Endometrial microvascular endothelial cells (primary cell): ENCODE measurements around the gene HINFP. TPM values are rescaled to one million over a fixed set of nuclear protein-coding genes. Genes with fewer than 3 reads are reported as not detected.
"Not testable (repeated sequence)": the region's sequence is repeated elsewhere in the genome, so short reads cannot be mapped to it uniquely, and the experiment has no call there.

Experiments used
- in situ Hi-C: cut with HindIII; loops from 2 replicates; pipeline ENCODE4 v1.10.0; 2017; ENCODE audit warnings: low sequenced_read_pairs, low pct_unique_long_range_greater_than_20kb; ENCODE audit errors: inconsistent ontology term
- total RNA-seq: library from RNA; depleted of rRNA; stranded (reverse); fragments of >200 nt; gene quantifications from one replicate; pipeline ENCODE4 v1.2.3, GENCODE V29; 2015; ENCODE audit errors: inconsistent ontology term

HINFP gene
- total RNA-seq, 1 donor from 2014 or later: 11.4 TPM

DNA sequence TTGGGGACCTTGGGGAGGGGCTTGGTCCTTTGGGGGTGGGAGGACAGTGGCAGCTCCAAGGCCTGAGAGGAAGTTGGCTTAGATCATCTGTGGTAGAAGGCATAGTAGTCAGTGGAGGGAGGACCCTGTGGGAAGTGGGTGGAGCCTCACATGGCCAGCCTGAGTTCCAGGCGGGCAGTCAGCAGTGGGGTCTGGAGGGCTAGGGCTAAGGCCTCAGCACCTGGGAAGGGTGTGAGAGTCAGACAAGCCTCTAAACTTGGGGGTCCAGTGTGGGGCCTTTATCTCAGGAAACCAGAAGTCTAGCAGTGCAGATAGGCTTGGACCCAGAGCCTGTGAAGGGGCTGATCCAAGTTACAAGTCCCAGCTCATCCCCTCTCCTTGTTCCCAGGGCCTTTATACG, 51.1 kb downstream of the HINFP start:
- in situ Hi-C loops: no loop called here

DNA sequence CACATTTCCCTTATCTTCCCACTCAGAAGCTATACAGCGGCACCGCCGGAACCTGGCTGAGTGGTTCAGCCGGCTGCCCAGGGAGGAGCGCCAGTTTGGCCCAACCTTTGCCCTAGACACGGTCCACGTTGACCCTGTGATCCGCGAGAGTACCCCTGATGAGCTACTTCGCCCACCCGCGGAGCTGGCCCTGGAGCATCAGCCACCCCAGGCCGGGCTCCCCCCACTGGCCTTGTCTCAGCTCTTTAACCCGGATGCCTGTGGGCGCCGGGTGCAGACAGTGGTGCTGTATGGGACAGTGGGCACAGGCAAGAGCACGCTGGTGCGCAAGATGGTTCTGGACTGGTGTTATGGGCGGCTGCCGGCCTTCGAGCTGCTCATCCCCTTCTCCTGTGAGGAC, 52.1 kb downstream of the HINFP start:
- in situ Hi-C loops: no loop called here

DNA sequence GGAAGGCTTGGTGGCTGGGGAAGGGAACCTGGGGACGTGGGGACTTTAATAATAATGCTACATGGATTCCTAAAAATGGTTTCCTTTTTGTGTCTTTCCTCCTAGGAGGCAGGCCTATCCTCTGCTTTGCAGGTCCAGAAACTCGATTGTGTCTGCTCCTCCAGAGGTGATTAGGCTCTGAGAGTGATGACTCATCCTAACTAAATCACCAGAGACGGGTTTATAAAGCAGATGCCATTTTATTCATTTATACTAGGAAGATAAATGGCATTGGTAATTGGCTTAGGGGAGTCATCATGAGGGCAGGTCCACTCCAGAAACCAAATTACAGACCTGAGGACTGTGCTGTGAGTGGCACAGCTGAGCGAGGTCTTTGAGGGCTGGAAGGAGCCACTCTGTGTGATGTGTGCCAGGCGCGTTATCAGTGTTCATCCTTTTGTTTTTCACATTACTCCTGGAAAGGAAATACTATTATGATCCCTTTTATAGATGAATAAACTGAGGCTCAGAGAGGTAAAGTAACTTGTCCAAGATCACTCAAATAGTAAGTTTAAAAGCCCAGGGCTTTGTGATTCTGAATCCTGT, 54.2 kb downstream of the HINFP start:
- in situ Hi-C loops: no loop called here

DNA sequence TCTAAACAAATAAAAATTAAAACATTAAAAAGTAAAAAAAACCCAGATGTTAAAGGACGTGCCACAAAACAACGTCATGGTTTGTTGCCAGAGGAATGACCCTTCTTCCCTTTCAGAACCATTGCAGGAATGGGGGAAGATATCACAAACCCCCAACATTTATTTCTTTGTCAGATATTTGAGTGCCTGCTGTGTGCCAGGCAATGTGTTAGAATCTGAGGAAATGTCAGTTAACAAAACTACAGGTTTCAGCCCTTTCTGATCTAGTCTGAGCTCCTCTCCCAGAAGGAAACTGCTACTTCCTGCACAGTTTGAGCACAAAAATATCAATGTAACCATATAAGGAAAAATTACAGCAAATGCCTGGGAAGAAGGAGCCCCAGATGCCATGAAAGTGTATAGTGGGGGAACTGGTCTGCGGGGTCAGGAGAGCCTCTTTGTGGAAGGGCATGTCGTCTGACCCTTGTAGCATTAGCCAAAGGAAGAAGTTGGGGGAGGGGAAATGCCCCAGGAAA, 56.8 kb downstream of the HINFP start:
- in situ Hi-C loops: no loop called here

DNA sequence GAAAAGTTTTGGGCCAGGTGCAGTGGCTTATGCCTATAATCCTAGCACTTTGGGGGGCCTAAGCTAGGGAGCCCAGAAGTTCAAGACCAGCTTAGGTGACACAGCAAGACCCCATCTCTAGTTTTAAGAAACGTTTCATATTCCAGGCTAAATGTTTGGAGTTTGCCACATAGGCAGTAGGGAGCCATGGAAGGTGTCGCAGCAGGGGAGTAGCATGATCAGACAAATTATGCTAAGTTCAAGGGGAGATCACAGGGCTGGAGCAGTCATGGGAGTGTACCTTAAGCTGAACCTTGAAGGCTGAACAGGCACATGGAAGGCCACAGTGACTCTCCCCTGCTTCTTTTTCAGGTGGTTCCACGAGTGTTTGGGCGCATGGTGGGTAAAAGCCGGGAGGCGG, 58.0 kb downstream of the HINFP start:
- in situ Hi-C loops: no loop called here

DNA sequence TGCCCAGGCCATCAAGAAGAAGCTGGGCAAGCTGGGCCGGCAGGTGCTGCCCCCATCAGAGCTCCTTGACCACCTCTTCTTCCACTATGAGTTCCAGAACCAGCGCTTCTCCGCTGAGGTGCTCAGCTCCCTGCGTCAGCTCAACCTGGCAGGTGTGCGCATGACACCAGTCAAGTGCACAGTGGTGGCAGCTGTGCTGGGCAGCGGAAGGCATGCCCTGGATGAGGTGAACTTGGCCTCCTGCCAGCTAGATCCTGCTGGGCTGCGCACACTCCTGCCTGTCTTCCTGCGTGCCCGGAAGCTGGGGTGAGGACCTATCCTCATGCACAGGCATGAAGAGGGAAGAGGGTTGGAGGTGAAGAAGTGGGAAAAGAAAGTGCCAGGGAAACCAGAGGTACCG, 58.6 kb downstream of the HINFP start:
- in situ Hi-C loops: no loop called here

DNA sequence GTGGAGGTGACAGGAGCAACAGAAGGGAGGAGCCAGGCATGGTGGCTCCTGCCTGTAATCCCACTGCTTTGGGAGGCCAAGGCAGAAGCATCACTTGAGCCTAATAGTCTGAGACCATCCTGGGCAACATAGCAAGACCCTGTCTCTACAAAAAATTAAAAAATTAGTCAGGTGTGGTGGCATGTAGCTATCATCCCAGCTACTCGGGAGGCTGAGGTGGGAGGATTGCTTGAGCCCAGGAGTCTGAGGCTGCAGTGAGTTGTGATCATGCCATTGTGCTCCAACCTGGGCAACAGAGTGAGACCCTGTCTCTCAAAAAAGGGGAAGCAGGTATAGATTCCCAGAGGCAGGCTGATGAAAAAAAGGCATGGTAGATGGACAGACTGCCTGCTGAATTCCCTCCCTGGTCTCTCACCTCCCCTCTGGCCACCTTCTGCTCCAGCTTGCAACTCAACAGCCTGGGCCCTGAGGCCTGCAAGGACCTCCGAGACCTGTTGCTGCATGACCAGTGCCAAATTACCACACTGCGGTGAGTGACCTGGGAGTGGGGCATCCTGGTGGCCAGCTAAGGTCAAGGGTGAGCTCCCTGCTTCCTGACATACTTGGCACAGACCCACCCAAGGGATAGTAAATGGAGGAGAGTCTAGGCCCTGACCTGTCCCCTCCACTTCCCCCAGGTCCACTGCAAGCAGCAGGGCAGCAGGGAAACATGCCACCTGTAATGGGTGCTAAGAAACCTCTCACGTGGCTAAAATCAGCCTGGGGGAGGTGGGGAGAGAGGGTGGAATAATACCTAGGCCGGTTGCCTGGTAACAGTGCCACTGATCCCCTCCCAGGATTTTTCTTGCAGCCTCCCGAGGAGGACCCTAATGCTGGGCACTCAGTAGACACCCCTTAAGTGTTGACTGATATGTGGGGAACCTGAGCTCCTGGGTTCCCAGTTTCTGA, 59.6 kb downstream of the HINFP start:
- in situ Hi-C loops: no loop called here

DNA sequence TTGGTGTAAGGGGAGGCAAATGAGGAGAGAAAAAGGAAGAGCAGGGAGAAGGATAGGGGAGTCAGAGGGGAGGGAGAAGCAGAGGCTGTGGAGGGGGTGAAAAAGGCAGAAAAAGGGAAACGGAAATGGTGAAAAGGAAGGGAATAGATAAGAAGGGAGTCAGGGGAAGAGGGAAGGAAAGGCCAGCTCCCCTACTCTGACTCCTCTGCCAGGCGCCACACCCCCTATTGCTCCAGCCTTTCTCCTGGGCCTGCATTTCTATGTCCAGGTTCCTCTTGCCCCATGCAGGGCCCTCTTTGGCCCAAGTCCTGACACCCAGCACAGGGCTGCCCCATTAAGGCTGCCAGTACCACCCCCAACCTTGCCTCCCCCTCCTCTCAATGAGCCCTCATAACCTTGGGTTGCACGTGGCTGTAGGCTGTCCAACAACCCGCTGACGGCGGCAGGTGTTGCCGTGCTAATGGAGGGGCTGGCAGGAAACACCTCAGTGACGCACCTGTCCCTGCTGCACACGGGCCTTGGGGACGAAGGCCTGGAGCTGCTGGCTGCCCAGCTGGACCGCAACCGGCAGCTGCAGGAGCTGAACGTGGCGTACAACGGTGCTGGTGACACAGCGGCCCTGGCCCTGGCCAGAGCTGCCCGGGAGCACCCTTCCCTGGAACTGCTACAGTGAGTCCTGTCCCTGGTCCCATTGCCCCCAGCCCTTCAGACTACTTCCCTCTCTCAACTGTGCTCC, 60.5 kb downstream of the HINFP start:
- in situ Hi-C loops: no loop called here

DNA sequence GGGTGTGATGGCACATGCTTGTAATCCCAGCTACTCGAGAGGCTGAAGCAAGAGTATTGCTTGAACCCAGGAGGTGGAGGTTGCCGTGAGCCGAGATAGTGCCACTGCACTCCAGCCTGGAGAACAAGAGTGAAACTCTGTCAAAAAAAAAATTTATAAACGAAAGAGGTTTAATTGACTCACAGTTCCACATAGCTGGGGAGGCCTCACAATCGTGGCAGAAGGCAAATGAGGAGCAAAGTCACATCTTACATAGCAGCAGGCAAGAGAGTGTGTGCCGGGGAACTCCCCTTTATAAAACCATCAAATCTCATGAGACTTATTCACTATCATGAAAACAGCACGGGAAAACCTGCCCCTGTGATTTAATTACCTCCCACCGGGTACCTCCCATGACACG, 63.0 kb downstream of the HINFP start:
- in situ Hi-C loops: not testable (repeated sequence)

Other genes with a start within 250 kb of the HINFP start
- not detected for gene CXCR5, start 237.7 kb upstream of the HINFP start, total RNA-seq
- gene BCL9L, start 195.7 kb upstream of the HINFP start, total RNA-seq: 10.9 TPM
- gene UPK2, start 165.3 kb upstream of the HINFP start, total RNA-seq: not detected
- not detected for gene FOXR1, start 149.8 kb upstream of the HINFP start, total RNA-seq
- 6.6 TPM for gene CENATAC, start 123.4 kb upstream of the HINFP start, total RNA-seq
- gene RPS25, start 103.2 kb upstream of the HINFP start, total RNA-seq: 1,064 TPM
- gene TRAPPC4, start 102.8 kb upstream of the HINFP start, total RNA-seq: 82.7 TPM
- gene SLC37A4, start 90.7 kb upstream of the HINFP start, total RNA-seq: 22.6 TPM
- 138 TPM for gene HYOU1, start 64.4 kb upstream of the HINFP start, total RNA-seq
- gene VPS11, start 53.8 kb upstream of the HINFP start, total RNA-seq: 23.9 TPM
- gene HMBS, start 36.7 kb upstream of the HINFP start, total RNA-seq: 8.2 TPM
- gene DPAGT1, start 19.7 kb upstream of the HINFP start, total RNA-seq: 35.8 TPM
- 6.2 TPM for gene C2CD2L, start 14.2 kb upstream of the HINFP start, total RNA-seq
- not detected for gene ABCG4, start 27.5 kb downstream of the HINFP start, total RNA-seq
- gene NLRX1, start 47.1 kb downstream of the HINFP start, total RNA-seq: 16.7 TPM
- gene NHERF4, start 63.9 kb downstream of the HINFP start, total RNA-seq: not detected
- gene CBL, start 84.8 kb downstream of the HINFP start, total RNA-seq: 20.4 TPM
- 5,407 TPM for gene MCAM, start 195.6 kb downstream of the HINFP start, total RNA-seq
- 18.2 TPM for gene RNF26, start 212.9 kb downstream of the HINFP start, total RNA-seq
- gene C1QTNF5, start 219.3 kb downstream of the HINFP start, total RNA-seq: 115 TPM
- not detected for gene MFRP, start 225.1 kb downstream of the HINFP start, total RNA-seq